Stomach (tissue), 4 donors: Measurements from ENCODE around the gene MEOX2.

Source experiments
- CTCF ChIP-seq, 7 experiments: fragments of 450-650 bp in 4 of 7; fragments of 200-600 bp in 3 of 7; sonication (generic) in 3 of 7; IDR thresholded peaks; one replicate each; pipeline ENCODE4 v1.5.1; 2016 to 2019; ENCODE audit warnings: antibody characterized with exemption in 7 of 7, control low read depth in 2 of 7, mild to moderate bottlenecking in 1 of 7
- POLR2A ChIP-seq, 4 donors: fragments of 450-650 bp; IDR thresholded peaks; one replicate each; pipeline ENCODE4 v1.6.1; 2016; ENCODE audit warnings: antibody characterized with exemption in 4 of 4, control low read depth in 2 of 4, mild to moderate bottlenecking in 1 of 4, moderate library complexity in 1 of 4

- TF ChIP-seq CTCF (IDR thresholded peaks at IDR 0.05) (no peak), POLR2A (IDR thresholded peaks at IDR 0.05) (no peak)
Observed at GRCh38 chr7:15681631-15682030, 4.9 kb downstream of the MEOX2 start.
